Measurements from ENCODE around the gene IYD.

Gene IYD

GRCh38 chr6:150450918-150451317 is 82.1 kb downstream of the IYD start:
- no peak for DNase-seq (ENCODE audit: extremely low read depth, low read depth)
- TF ChIP-seq CTCF (IDR thresholded peaks at IDR 0.05; ENCODE audit: low read depth, low read length, missing control alignments): no peak
- no peak overlapping the region for H3K4me3 ChIP-seq (replicated peaks; ENCODE audit: low read depth, low read length)

- TF ChIP-seq CTCF (IDR thresholded peaks at IDR 0.05; ENCODE audit: low read depth, low read length, missing control alignments): no peak
- H3K4me3 ChIP-seq (replicated peaks; ENCODE audit: low read depth, low read length): no peak overlapping the region
- DNase-seq (ENCODE audit: extremely low read depth, low read depth): no peak
Measured at GRCh38 chr6:150451807-150452427, 83.1 kb downstream of the IYD start.

- no peak for DNase-seq (ENCODE audit: extremely low read depth, low read depth)
- no peak overlapping the region for H3K4me3 ChIP-seq (replicated peaks; ENCODE audit: low read depth, low read length)
- TF ChIP-seq CTCF (IDR thresholded peaks at IDR 0.05; ENCODE audit: low read depth, low read length, missing control alignments): no peak
Measured at GRCh38 chr6:150452428-150453243, 83.8 kb downstream of the IYD start.

GRCh38 chr6:150453357-150453756 is 84.5 kb downstream of the IYD start:
- no peak for TF ChIP-seq CTCF (IDR thresholded peaks at IDR 0.05; ENCODE audit: low read depth, low read length, missing control alignments)
- no peak for DNase-seq (ENCODE audit: extremely low read depth, low read depth)
- no peak overlapping the region for H3K4me3 ChIP-seq (replicated peaks; ENCODE audit: low read depth, low read length)
